SK-N-SH (cell line): Measurements from ENCODE around the gene TNFAIP8L1.

Experiments
- CTCF ChIP-seq: fragments of 200-600 bp; sonication (generic); IDR thresholded peaks from 2 replicates; pipeline ENCODE4 v1.6.1; 2017; ENCODE audit warnings: antibody characterized with exemption, mild to moderate bottlenecking, moderate library complexity
- MAX ChIP-seq: IDR thresholded peaks from 2 replicates; pipeline ENCODE4 v1.4.0; 2012; ENCODE audit warnings: low read depth
- NFIC ChIP-seq: IDR thresholded peaks from 2 replicates; pipeline ENCODE4 v1.4.0; 2012; ENCODE audit warnings: borderline replicate concordance
- SIN3A ChIP-seq: IDR thresholded peaks from 2 replicates; pipeline ENCODE4 v1.6.1; 2012; ENCODE audit warnings: low read depth, mild to moderate bottlenecking, low read length, moderate library complexity, borderline replicate concordance
- TF ChIP-seq, protein P1 (sequence below): IDR thresholded peaks from 2 replicates; pipeline ENCODE4 v1.6.1; 2012; ENCODE audit warnings: mild to moderate bottlenecking, low read depth, low read length, moderate library complexity

DNA sequence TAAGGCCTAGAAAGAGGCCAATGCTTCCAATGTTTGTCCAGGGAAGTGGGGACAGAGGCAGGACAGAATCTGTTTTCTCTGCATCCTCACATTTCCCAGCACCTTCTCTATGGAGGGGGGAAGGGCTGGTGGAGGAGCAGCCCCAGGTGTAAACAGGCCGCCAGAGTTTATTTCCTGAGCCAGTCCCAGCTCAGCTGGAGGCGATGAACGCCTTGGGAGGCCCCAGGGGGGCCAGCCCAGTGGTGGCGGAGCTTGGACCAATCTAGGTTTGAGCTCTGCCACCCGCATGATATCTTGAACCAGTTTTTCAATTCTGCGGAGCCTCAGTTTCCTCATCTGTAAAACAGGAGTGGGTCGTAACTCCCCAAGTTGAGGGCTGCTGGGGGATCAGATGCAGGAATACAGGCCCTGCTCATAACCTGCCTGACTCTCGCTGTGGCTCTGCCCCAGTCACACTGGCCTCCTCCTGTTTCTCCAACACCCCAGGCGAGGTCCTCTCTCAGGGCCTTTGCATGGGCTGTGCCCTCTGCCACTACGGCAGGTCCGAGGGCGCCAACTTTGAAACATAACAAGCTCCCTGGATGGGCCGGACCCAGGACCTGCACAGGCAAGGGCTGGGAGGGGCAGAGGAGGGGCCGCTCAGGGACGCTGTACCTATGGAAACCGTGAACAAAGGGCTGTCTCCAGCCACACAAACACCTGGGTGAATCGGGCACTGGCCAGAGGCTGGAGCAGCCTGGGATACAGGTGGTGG is 1.1 kb downstream of the TNFAIP8L1 start:
- TF ChIP-seq, protein P1, sequence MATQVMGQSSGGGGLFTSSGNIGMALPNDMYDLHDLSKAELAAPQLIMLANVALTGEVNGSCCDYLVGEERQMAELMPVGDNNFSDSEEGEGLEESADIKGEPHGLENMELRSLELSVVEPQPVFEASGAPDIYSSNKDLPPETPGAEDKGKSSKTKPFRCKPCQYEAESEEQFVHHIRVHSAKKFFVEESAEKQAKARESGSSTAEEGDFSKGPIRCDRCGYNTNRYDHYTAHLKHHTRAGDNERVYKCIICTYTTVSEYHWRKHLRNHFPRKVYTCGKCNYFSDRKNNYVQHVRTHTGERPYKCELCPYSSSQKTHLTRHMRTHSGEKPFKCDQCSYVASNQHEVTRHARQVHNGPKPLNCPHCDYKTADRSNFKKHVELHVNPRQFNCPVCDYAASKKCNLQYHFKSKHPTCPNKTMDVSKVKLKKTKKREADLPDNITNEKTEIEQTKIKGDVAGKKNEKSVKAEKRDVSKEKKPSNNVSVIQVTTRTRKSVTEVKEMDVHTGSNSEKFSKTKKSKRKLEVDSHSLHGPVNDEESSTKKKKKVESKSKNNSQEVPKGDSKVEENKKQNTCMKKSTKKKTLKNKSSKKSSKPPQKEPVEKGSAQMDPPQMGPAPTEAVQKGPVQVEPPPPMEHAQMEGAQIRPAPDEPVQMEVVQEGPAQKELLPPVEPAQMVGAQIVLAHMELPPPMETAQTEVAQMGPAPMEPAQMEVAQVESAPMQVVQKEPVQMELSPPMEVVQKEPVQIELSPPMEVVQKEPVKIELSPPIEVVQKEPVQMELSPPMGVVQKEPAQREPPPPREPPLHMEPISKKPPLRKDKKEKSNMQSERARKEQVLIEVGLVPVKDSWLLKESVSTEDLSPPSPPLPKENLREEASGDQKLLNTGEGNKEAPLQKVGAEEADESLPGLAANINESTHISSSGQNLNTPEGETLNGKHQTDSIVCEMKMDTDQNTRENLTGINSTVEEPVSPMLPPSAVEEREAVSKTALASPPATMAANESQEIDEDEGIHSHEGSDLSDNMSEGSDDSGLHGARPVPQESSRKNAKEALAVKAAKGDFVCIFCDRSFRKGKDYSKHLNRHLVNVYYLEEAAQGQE, result no peak
- no peak for TF ChIP-seq CTCF
- no peak for TF ChIP-seq NFIC
- TF ChIP-seq MAX, result no peak
- TF ChIP-seq SIN3A, result no peak
